CD4-positive, alpha-beta memory T cell (primary cell): ENCODE measurements around the gene STK32C. TPM values are rescaled to one million over a fixed set of nuclear protein-coding genes. Genes with fewer than 3 reads are reported as not detected.

ENCODE experiments used
- CTCF ChIA-PET: fragments of 350-600 bp; sonication (Branson Sonifier 250); formaldehyde crosslinking; loops from one replicate; lab custom pipeline; 2021; ENCODE audit warnings: inconsistent platforms; ENCODE audit not compliant: partially characterized antibody; lab: Charles Lee
- POLR2A ChIA-PET: fragments of 350-600 bp; sonication (Branson Sonifier 250); formaldehyde crosslinking; loops from one replicate; lab custom pipeline; 2021; ENCODE audit not compliant: partially characterized antibody; lab: Charles Lee
- DNase-seq, 5 donors: peaks; one replicate each; pipeline versions ENCODE4 v3.0.0 to v3.0.0-alpha.2; 2020 to 2022; ENCODE audit warnings: mixed read lengths in 1 of 5
- H3K27ac ChIP-seq: one replicate; pipeline ENCODE4 v1.7.0; 2013; ENCODE audit warnings: low read depth, low read length
- H3K27me3 ChIP-seq: 2 replicates; pipeline ENCODE4 v1.7.0; 2013; ENCODE audit warnings: mild to moderate bottlenecking, low read length, moderate library complexity; ENCODE audit not compliant: insufficient read depth
- H3K36me3 ChIP-seq: 2 replicates; pipeline ENCODE4 v1.7.0; 2013; ENCODE audit warnings: mild to moderate bottlenecking, low read length, moderate library complexity; ENCODE audit not compliant: insufficient read depth
- H3K4me1 ChIP-seq: 2 replicates; pipeline ENCODE4 v1.7.0; 2013; ENCODE audit warnings: mild to moderate bottlenecking, low read length, moderate library complexity; ENCODE audit not compliant: insufficient read depth
- H3K4me3 ChIP-seq, 2 donors: one replicate each; pipeline ENCODE4 v1.7.0; 2013; ENCODE audit warnings: low read length in 2 of 2, mild to moderate bottlenecking in 1 of 2
- H3K9me3 ChIP-seq, 2 donors: one replicate each; pipeline ENCODE4 v1.7.0; 2013; ENCODE audit warnings: low read length in 2 of 2, control low read depth in 1 of 2; ENCODE audit not compliant: control insufficient read depth in 1 of 2
- H3K27ac Mint-ChIP-seq, 7 donors: one replicate each; pipeline ENCODE4 v1.8.0; 2020 to 2021; ENCODE audit warnings: mixed read lengths in 7 of 7, mild to moderate bottlenecking in 6 of 7, inconsistent platforms in 3 of 7, moderate library complexity in 3 of 7
- H3K27me3 Mint-ChIP-seq, 2 donors: one replicate each; pipeline ENCODE4 v1.8.0; 2020 to 2021; ENCODE audit warnings: mixed read lengths in 2 of 2
- H3K36me3 Mint-ChIP-seq, 2 donors: one replicate each; pipeline ENCODE4 v1.8.0; 2020 to 2021; ENCODE audit warnings: mixed read lengths in 2 of 2, inconsistent platforms in 1 of 2, mild to moderate bottlenecking in 1 of 2
- H3K4me1 Mint-ChIP-seq, 4 donors: one replicate each; pipeline ENCODE4 v1.8.0; 2020 to 2021; ENCODE audit warnings: mixed read lengths in 4 of 4, mild to moderate bottlenecking in 1 of 4
- H3K4me3 Mint-ChIP-seq, 8 donors: one replicate each; pipeline ENCODE4 v1.8.0; 2020 to 2021; ENCODE audit warnings: mixed read lengths in 8 of 8, mild to moderate bottlenecking in 7 of 8, moderate library complexity in 6 of 8, inconsistent platforms in 3 of 8
- H3K9me3 Mint-ChIP-seq, 8 donors: one replicate each; pipeline ENCODE4 v1.8.0; 2020 to 2021; ENCODE audit warnings: mixed read lengths in 8 of 8, mild to moderate bottlenecking in 5 of 8, inconsistent platforms in 3 of 8, moderate library complexity in 1 of 8
- intact Hi-C: fragments of 100-400 bp; cut with micrococcal nuclease; formaldehyde crosslinking; loops from one replicate; pipeline ENCODE4 v1.15.1; 2023
- polyA plus RNA-seq, 2 donors: library from polyadenylated mRNA; unstranded; fragments of 300-500 nt; fragmentation: Illumina TruSeq; gene quantifications; one replicate each; pipeline ENCODE4 v1.2.3, GENCODE V29; 2021
- total RNA-seq, 2 experiments: library from RNA; stranded (reverse); gene quantifications; one replicate each; pipeline ENCODE4 v1.2.3, GENCODE V29; 2021

STK32C gene
- total and polyA plus RNA-seq, 4 experiments from 2014 or later: 7.5 to 14.7 (median 10.6) TPM

- DNase-seq: no peak
- no peaks in the 10 kb centered on the region for H3K4me1 ChIP-seq
- no peak overlapping the region for H3K27ac Mint-ChIP-seq
- H3K4me3 ChIP-seq: no peak overlapping the region
- H3K9me3 Mint-ChIP-seq: no peaks in the 10 kb centered on the region
- POLR2A ChIA-PET: no interaction called here
- H3K36me3 ChIP-seq: no peaks in the 10 kb centered on the region
- no peaks in the 10 kb centered on the region for H3K27me3 ChIP-seq
- H3K4me3 Mint-ChIP-seq: no peak overlapping the region
- no peak overlapping the region for H3K27ac ChIP-seq
- intact Hi-C loops: no loop called here
- CTCF ChIA-PET: no interaction called here
- no peaks in the 10 kb centered on the region for H3K9me3 ChIP-seq
- peaks cover 4 to 18% (median 7%) of the 10 kb centered on the region in 4 donors for H3K4me1 Mint-ChIP-seq
- peaks cover 1 to 4% of the 10 kb centered on the region in 2 donors for H3K27me3 Mint-ChIP-seq
- no peaks in the 10 kb centered on the region for H3K36me3 Mint-ChIP-seq
Measured at GRCh38 chr10:132169766-132170560, 137.8 kb downstream of the STK32C start.

- ChIA-PET POLR2A (no interaction called here), CTCF (no interaction called here)
- no peak for DNase-seq
- H3K27me3 ChIP-seq: no peaks in the 10 kb centered on the region
- H3K36me3 ChIP-seq: no peaks in the 10 kb centered on the region
- no peaks in the 10 kb centered on the region for H3K36me3 Mint-ChIP-seq
- no peak overlapping the region for H3K4me3 Mint-ChIP-seq
- no peaks in the 10 kb centered on the region for H3K9me3 Mint-ChIP-seq
- H3K4me3 ChIP-seq: no peak overlapping the region
- no peak overlapping the region for H3K27ac ChIP-seq
- no peak overlapping the region for H3K27ac Mint-ChIP-seq
- intact Hi-C loops: no loop called here
- H3K27me3 Mint-ChIP-seq: peaks cover 1 to 4% of the 10 kb centered on the region in 2 donors
- no peaks in the 10 kb centered on the region for H3K4me1 ChIP-seq
- H3K9me3 ChIP-seq: no peaks in the 10 kb centered on the region
- H3K4me1 Mint-ChIP-seq: peaks cover 5 to 16% (median 10%) of the 10 kb centered on the region in 4 donors
Measured at GRCh38 chr10:132169031-132169765, 138.6 kb downstream of the STK32C start.

GRCh38 chr10:132168571-132169030 is 139.1 kb downstream of the STK32C start:
- H3K9me3 ChIP-seq: no peaks in the 10 kb centered on the region
- H3K4me1 Mint-ChIP-seq: peaks cover 7 to 19% (median 10%) of the 10 kb centered on the region in 4 donors
- no peak overlapping the region for H3K27ac ChIP-seq
- ChIA-PET CTCF (no interaction called here), POLR2A (no interaction called here)
- H3K36me3 ChIP-seq: no peaks in the 10 kb centered on the region
- intact Hi-C loops: no loop called here
- no peaks in the 10 kb centered on the region for H3K4me1 ChIP-seq
- DNase-seq: no peak
- H3K4me3 ChIP-seq: no peak overlapping the region
- no peak overlapping the region for H3K4me3 Mint-ChIP-seq
- no peaks in the 10 kb centered on the region for H3K9me3 Mint-ChIP-seq
- H3K27ac Mint-ChIP-seq: no peak overlapping the region
- H3K27me3 ChIP-seq: no peaks in the 10 kb centered on the region
- H3K36me3 Mint-ChIP-seq: no peaks in the 10 kb centered on the region
- H3K27me3 Mint-ChIP-seq: peaks cover 1 to 4% of the 10 kb centered on the region in 2 donors

DNA sequence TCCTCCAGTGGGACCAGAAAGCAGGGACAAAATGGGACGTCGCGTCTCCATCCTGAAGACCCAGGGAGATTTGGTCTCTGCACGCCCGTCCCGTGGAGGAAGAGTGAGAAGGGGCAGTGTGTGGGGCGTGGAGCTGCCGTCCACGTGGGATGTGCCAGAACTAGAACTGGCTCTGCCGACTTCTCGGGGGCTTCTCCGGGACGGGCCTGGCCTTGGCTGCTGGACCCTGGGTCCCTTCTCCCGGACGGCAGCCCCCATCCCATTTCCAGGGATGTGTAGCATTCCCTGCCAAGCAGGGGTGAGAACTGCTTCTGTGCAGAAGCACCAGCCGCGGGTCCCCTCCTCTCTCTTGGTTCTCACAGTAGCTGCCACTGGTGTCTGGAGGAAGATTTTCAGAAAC is 139.8 kb downstream of the STK32C start:
- no peaks in the 10 kb centered on the region for H3K36me3 Mint-ChIP-seq
- Histone ChIP-seq H3K36me3 (no peaks in the 10 kb centered on the region), H3K27ac (no peak overlapping the region), H3K4me3 (no peak overlapping the region), H3K9me3 (no peaks in the 10 kb centered on the region), H3K4me1 (peaks cover 1% of the 10 kb centered on the region), H3K27me3 (no peaks in the 10 kb centered on the region)
- DNase-seq: no peak
- ChIA-PET POLR2A (no interaction called here), CTCF (no interaction called here)
- peaks cover 5 to 18% (median 9%) of the 10 kb centered on the region in 4 donors for H3K4me1 Mint-ChIP-seq
- no peak overlapping the region for H3K27ac Mint-ChIP-seq
- no peak overlapping the region for H3K4me3 Mint-ChIP-seq
- H3K9me3 Mint-ChIP-seq: peaks cover 0 to 2% (median 0%) of the 10 kb centered on the region in 8 donors
- intact Hi-C loops: no loop called here
- H3K27me3 Mint-ChIP-seq: peaks cover 1 to 4% of the 10 kb centered on the region in 2 donors

DNA sequence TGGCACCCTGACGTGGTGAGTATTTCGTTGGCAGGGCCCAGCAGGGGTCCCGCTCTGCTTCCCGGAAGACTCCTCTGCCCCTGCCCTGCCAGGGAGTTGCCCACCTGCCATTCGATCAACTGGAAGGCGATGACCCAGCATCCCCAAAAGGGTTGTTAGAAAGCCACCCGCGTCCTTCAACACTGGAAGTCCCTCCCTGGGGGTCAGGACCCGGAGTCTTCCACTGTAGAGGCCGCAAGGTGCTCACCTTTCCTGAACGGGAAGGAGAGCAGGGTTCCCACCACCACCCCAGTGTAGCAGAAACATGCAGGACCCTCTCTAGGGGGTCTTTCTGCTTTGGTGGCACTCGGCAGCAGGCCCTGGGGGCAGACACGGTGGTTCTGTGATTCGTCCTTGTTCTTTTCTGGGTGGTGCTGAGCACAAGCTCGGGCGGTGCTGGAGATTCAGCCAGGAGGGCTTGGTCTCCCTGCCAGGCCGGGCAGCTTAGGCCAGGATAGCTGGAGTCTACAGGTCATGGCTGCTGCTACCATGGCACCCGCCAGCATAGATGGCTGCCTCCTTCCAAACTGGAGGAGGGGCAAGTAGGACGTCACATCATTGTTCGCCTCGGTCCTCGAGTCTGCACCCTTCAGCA is 140.6 kb downstream of the STK32C start:
- Mint-ChIP-seq H3K36me3 (no peaks in the 10 kb centered on the region), H3K27me3 (no peaks in the 10 kb centered on the region), H3K27ac (peak overlapping the region in 2 of 7 donors; percentile 19 to 30), H3K4me3 (no peak overlapping the region), H3K4me1 (peaks cover 9 to 22% (median 14%) of the 10 kb centered on the region in 4 donors), H3K9me3 (peaks cover 0 to 2% (median 0%) of the 10 kb centered on the region in 8 donors)
- no peak for DNase-seq
- Histone ChIP-seq H3K4me1 (peaks cover 9% of the 10 kb centered on the region), H3K4me3 (no peak overlapping the region), H3K9me3 (no peaks in the 10 kb centered on the region), H3K36me3 (no peaks in the 10 kb centered on the region), H3K27ac (no peak overlapping the region), H3K27me3 (no peaks in the 10 kb centered on the region)
- intact Hi-C loops: no loop called here
- ChIA-PET POLR2A (no interaction called here), CTCF (no interaction called here)

DNA sequence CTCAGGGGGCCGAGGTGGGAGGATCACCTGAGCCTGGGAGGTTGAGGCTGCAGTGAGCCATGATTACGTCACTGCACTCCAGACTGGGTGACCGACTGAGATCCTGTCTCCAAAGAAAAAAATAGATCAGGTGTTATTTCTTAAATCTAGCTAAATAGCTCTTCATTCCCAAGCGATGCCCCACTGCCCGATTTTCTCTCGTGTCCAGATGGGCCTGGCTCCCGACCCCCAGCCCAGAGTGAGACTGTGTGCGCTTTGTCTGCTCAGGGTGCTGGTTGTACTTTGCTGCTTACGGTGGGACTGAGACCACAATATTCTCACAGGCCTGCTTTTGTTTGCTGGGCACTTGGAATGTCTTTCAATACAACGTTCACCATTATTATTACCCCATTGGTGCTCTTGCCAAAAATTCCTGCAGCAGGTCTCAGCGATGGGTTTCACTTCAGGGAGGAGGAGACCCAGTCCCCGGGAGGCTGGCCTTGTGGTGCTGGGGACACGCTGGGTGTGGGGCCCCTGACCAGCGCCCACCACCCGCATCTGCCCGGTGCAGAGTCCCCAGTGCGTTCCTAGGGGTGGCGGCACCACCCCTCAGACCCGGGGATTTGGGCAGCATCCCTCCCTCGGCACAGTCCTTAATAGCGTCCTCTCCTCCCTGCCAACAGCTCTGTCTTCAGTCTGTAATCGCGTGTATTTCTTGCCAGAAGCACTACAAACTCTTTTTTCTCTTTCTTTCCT is 141.4 kb downstream of the STK32C start:
- ChIA-PET CTCF (no interaction called here), POLR2A (no interaction called here)
- Histone ChIP-seq H3K9me3 (no peaks in the 10 kb centered on the region), H3K4me3 (no peak overlapping the region), H3K27me3 (no peaks in the 10 kb centered on the region), H3K27ac (no peak overlapping the region), H3K4me1 (peaks cover 16% of the 10 kb centered on the region), H3K36me3 (no peaks in the 10 kb centered on the region)
- no peaks in the 10 kb centered on the region for H3K27me3 Mint-ChIP-seq
- no peaks in the 10 kb centered on the region for H3K36me3 Mint-ChIP-seq
- H3K4me1 Mint-ChIP-seq: peaks cover 14 to 28% (median 20%) of the 10 kb centered on the region in 4 donors
- peak overlapping the region in 1 of 7 donors; percentile 52 for H3K27ac Mint-ChIP-seq
- intact Hi-C loops: no loop called here
- H3K4me3 Mint-ChIP-seq: peak overlapping the region in 1 of 8 donors; percentile 65
- peaks cover 0 to 3% (median 0%) of the 10 kb centered on the region in 8 donors for H3K9me3 Mint-ChIP-seq
- no peak for DNase-seq
